Right ventricle myocardium superior (tissue), 1 donor: ENCODE data around the gene RECQL5. TPM values are rescaled to one million over a fixed set of nuclear protein-coding genes. Genes with fewer than 3 reads are reported as not detected.

Experiments used
- ATAC-seq: fragments of 200-7000 bp; cut with Tn5 transposase; one replicate; pipeline ENCODE4 v1.9.1; 2020; ENCODE audit warnings: mild to moderate bottlenecking; ENCODE audit not compliant: poor library complexity
- DNase-seq: peaks from one replicate; pipeline ENCODE4 v3.0.0-alpha.2; 2020
- intact Hi-C: fragments of 100-400 bp; cut with DNase I; formaldehyde crosslinking; loops from one replicate; pipeline ENCODE4 v1.11.2; 2022
- total RNA-seq: library from RNA; stranded (reverse); fragmentation: NEBNext Ultra II Directional; extraction: Animal tissue kit (Norgen Biotek cat#: 25700); gene quantifications from one replicate; pipeline ENCODE4 v1.2.1, GENCODE V29; 2021
- donor health status: DM: no; HTN: yes; CAD: no; lungs with severe emphysema.

The RECQL5 gene
- total RNA-seq, 1 donor from 2014 or later: 14.1 TPM

DNA sequence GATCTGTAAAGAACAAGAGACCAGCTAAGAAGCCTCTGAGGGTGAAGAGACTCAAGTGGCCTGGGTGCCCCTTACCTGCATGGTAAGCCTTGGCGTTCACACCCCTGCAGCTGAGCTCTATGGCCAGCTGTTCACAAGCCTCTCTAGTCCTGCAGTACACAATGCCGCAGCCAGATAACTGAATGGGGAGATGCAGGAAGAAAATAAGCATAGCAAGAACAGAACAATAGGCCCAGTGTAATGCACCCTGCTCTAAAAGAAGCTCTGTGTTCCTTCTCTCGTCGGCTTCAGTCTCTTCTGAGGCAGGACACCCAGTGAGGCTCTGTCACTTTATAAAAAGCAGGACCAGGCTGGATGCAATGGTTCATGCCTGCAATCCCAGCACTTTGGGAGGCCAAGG lies 5.4 kb downstream of the RECQL5 start:
- intact Hi-C loops: no loop called here
- DNase-seq (no peak), ATAC-seq (no peak)

DNA sequence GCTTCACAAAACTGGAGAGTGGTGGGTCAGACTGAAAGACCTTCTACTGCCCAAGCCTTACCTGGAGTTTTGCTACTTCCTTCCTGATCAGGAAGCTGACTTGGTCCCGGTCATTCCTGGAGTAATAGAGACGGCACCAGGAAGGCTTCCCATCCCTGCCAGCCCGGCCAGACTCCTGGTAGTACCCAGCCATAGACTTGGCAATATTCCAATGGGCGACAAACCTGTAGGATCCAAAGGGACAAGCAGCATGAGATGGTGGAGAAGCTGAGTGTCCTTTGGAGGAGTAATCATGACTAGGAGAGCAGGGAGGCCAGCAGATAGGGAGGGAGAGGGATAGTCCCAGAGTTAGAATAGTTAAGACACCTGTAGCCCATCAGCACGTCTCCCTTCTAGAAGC lies 8.7 kb downstream of the RECQL5 start:
- ATAC-seq (no peak), DNase-seq (no peak)
- intact Hi-C loops: no loop called here

DNA sequence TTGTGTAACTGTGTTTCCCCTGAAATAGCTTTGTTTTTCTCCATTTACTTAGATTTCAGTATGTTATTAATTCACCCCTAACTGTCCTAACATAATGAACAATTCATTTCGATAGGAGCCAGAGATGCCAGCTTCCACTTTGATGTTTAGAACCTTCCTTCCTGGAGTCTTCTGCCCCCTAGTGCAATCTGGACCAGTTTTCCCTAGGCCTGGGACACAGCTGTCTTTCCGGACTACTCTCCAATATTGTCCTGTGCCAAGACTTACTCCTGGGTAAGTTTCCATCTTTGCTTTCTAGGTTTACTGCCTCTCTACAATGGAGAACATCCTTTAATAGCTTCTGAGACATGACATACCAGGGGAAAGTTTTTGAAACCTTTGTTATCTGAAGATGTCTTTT lies 12.8 kb downstream of the RECQL5 start:
- DNase-seq: no peak
- no peak for ATAC-seq
- intact Hi-C loops: no loop called here

DNA sequence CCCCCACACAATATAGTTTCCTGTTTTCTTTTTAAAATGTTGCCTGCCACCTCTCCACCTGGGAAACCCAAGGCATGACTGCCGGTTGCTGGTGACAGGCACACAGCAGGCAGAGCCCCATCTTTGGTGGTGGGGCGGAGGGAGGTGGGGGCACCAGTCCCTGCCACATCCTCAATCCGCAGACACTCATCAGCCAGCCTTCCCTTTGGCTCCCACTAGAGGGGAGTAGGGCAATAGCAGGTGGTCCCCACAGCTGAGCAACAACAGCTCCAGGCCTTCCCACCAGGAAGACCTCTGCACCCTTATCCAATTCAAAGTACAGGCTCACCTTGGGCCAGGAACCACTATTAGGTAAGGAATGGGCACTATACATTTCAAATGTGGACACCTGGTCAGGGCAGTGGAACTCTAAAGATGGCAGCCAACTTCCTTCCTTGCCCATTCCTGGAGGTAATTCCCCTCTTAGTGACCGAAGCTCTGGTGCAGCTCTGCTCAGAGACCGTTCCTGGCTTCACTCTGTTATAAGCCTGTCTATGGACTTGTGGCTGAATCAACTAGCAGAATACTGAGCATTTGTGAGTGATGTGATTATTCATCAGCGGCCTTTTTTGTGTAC lies 13.9 kb downstream of the RECQL5 start:
- ATAC-seq (peak; percentile 72), DNase-seq (no peak)
- intact Hi-C loops: no loop called here

DNA sequence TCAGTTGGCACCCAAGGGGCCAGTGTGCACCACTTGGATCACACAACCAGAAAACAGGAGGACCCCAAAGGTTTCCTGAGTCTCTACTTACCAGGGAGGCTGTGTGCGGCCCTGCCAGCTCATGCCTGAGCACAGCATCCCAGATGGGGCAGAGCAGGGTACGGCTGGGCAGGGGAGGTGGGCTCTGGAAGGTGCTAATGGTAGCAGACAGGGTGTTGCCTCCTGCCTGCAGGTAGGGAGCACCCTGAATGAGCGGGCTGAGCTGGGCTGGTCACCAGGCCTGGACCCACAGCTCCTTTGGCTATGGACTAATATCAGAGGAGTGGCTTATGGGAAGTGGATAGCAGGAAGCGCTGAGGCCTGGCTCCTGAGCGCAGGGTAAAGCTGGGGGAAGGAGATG lies 14.6 kb downstream of the RECQL5 start:
- no peak for ATAC-seq
- DNase-seq: no peak
- intact Hi-C loops: no loop called here

DNA sequence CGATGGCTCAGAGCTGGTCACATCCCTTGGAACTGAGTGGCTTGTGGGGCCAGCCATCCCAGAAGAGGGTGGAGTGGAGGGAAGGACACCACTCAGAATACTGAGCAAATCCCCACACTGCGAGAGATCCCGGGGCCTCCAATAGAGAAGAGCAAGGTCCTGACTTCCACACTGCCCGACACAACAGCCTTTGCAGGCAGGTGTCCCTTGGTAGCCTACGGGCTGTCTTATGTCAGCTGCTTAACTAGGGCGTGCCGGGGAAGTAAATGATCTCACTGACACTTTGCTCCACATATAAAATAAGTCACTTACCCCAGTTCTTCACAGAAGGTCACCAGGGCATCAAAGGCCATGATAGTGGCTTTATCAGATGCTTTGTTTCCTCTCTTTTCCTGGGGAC lies 16.1 kb downstream of the RECQL5 start:
- intact Hi-C loops: no loop called here
- DNase-seq: no peak
- no peak for ATAC-seq

DNA sequence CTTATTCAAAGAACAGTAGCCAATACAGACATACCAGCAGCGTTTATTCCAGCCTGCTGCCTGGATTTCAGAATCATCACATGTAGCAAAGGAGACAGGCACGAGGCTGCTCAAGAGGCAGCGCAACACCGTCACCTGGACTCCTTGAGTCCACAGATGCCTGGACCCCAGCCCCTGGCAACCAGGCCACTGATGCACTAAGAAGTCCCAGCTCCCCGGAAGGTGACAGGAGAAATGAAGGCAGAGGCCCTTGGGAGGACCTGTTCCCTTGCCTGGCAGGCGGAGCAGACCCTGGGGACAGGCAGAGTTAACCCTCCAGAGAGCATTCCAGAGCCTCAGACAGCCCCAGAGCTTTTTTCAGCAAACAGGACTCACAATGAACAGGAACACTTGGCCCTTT lies 17.3 kb downstream of the RECQL5 start:
- intact Hi-C loops: no loop called here
- ATAC-seq (no peak), DNase-seq (no peak)

DNA sequence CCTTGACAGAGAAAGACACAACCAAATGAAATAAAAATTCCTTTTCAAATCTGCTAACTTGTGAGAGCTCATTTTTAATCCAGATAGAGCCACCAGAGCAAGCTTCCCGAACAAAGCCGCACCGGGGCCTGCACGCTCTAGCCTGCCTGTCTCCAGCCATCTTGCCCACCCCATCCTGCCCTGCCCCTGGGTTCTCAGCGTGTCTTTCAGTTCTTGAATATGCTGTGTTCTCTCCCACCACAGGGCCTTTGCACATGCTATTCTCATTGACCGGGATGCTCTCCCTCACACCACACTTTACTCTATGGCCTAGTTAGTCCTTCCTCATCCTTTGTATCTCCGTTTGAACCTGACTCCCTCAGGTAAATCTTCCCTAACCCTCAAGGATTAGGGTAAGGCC lies 19.0 kb downstream of the RECQL5 start:
- DNase-seq (no peak), ATAC-seq (no peak)
- intact Hi-C loops: no loop called here

DNA sequence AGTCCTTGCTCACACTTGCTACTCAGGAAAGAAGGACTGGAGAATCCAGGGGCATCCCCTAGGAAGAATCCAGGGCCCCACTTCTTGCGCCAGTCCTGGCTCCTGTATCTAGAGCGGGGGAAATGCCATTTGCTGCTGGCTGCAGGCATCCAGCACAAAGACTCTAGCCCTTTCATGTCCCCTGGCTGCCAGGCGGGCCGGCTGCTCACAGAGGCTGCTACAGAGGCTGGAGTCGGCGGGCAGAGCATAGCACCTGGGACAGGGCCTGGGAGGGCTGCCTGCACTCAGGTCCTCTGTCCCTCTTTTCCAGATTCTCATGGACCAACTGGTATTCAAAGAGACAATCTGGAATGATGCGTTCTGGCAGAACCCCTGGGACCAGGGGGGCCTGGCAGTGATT lies 19.9 kb downstream of the RECQL5 start:
- intact Hi-C loops: no loop called here

DNA sequence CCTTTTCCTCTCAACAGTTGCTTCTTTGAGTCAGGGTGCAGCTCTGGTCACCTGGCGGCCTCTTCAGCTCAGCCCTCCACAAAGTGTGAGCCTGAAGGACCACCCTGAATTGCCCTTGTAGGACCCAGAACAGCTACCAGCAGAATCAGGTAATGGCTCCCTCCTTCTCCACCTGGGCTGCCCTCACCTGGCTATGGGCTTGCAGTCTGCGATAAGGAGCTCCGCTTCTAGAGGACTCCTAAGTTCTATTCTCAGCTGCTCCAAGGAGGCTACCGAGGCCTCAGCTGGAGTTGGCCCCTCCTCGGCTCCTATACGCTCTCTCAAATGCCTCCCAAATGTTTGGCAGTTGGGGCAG lies 20.3 kb downstream of the RECQL5 start:
- intact Hi-C loops: no loop called here
- no peak for ATAC-seq
- DNase-seq: no peak

More for the DNA sequence above, 19.9 kb downstream of the RECQL5 start:
- DNase-seq (no peak), ATAC-seq (no peak)

DNA sequence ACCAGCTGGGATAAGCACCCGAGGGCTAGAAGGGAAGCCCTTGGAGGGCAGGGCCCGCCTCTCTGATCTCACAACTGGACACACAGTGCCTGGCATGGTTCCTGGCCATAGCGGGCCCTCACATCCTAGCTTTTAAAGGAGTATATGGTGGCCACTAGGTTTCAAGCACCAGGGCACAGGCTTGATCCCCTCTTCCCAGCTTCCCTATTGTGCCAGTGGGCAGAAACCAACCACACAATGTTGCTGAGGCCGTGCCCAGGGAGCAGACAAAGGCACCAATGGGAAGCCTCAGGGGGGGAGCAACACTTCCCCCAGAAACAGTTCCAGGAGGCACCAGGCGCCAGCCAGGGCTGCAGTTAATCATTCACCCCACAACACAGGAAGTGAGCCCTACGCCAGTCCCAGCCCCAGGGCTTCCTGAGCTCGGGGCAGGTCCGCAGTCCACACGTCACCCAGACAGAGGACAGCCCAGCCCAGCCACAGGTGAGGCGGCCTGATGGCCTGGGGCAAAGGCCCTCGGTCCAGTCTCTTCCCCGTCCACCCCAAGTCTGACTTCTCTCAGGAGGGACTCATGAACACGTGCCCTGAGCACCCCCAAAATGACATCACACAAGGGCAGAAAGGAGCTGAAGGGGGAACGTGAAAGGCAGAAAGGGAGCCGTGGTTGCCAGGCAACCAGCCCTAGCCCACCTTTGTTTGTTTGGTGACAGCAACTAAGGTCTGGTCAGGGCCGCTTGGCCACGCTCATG lies 20.9 kb downstream of the RECQL5 start:
- DNase-seq (peak; percentile 44), ATAC-seq (no peak)
- intact Hi-C loops: no loop called here

DNA sequence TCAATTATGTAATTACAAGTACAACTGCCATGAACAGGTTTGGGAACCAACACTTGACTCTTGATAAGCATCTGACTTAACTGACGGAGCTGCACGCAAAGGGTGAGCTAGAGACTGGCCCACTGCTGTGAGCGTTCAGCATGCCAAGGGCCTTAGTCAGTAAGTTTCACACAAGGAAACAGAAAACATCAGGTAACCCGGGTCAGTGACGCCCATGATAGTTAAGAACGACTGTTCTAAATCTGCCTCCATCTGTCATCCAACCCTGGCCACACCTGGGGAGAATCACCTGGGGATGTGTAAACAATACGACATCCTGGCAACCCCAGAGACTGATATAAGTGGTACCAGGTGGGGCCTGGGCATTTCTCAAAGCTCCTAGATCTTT lies 21.5 kb downstream of the RECQL5 start:
- no peak for DNase-seq
- intact Hi-C loops: no loop called here
- no peak for ATAC-seq

DNA sequence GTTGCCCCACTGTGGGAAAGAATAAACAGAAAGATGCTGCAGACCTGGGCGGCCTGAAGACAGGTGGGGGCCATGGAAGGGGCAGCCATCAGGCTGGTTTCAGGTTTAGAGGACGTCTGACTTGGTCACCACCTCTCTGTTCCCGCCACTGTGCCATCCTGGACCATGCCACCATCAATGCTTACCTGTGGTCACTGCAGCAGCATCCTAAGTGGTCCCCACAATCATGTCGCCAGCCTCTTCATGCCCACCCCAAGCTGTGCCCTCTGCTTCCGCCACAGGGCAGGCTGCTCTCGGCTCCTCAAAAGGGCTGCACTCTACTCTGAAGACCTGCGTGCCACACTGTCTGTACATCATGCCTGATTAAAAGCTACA lies 23.3 kb downstream of the RECQL5 start:
- DNase-seq (no peak), ATAC-seq (no peak)
- intact Hi-C loops: no loop called here

DNA sequence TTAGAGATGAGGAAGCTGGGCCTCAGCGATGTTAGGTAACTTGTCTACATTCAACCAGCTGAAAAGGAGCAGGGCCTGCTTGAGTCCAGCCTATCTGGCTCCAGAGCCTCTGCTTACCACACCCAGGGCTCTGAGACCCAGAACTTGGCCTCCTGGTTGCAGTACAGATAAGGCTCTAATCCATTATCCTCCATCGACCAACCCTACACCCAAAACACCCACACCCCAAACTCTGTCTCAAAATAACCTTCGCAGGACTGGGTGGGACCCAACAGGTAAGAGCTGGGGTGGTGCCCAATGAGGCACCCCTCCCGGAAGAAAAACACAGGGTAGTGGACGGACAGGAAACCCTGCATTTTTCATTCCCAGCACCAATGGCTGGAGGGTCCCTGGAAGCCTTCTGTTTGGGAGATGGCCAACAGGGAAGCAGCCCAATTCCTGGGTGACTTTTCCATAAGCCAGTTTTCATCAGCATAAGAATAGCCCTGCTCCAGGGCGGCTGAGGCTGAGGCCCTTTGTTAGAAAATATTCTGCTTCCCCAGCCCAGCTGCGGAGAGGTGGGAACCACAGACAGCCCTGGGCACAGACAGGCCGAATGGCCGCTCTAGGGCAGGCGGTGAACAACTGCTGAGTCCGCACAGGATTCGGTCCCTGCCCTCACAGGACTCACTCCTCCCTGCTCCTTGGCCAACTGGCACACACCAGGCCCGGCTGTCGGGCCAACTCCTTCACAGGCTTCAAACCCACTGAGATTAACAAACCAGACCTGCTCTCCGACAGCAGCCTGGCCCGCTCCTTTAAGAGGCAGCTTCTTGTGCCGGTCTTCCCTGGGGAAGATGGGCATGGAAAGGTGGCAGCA lies 23.9 kb downstream of the RECQL5 start:
- ATAC-seq (peak; percentile 11), DNase-seq (peak; percentile 48)
- intact Hi-C loops: no loop called here

DNA sequence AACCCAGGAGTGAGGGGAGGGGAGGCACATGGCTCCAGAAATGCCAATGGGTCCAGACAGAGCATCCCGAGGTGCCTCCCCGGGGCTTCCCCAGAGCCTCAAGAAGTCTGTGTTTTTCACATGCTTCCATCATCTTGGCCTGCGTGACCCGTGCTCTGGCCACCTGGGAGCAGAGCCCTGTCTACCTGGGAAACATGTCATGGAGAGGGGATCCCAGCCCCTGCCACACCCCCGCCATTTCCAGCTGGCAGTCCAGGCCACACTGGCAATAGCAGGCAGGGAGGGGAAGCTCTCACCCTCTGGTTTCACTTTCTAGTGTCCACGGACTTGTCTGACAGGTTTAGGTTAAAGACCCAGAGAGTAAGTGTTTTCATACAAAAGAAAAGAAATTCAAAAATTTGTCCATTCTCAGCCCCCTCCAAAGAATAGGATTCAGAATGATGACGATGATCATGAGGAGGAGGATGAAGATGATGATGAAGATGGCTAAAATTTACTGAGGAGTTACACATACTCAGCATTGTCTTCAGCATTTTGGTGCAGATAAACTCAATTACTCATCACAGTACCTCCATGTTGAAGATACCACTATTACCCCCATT lies 24.7 kb downstream of the RECQL5 start:
- peak; percentile 37 for DNase-seq
- intact Hi-C loops: no loop called here
- no peak for ATAC-seq

DNA sequence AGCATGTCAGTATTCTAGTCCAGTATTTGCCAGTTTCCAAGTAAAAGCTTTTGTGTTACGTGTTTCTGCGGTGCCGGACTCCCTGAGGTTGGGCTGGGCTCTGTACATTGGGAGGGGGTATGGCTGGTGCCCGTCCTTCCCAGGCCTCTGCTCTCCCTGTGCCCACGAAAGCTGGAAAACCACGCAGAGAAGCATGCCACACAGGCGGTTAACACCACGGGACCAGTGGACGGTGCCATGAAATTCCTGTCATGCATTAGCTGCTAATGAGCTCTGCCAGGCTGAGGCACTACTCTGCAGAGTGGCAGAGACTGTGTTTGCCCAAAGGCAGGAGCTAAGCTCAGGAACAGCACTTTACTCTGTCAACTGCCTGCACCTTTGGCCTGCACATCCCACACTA lies 25.6 kb downstream of the RECQL5 start:
- intact Hi-C loops: no loop called here
- ATAC-seq: peak; percentile 67
- DNase-seq: peak; percentile 68

DNA sequence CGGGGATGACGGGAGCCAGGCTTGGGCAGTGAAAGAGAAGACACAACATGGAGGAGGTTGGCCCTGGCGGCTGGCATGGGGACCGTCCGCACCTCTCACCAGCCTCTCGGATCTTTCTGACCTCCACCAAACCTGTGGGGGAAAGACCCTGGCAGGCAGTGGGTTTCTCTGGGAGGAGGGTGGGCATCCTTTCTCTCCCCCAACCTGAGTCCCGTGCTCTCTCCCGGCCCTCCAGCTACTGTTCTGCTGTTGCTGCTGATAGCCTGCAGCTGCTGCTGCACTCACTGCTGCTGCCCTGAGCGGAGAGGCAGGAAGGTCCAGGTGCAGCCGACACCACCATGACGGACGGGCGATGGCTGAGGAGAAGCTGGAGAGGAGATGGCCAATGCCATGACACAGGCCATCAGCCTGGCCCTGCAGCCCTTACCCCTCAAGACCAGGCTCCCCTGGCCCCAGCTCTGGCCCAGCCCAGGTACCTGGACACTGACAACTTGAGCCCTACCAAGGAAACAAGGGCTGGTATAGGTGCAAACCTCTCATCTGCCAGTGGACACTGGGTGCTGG lies 26.3 kb downstream of the RECQL5 start:
- ATAC-seq: no peak
- DNase-seq: no peak
- intact Hi-C loops: no loop called here

DNA sequence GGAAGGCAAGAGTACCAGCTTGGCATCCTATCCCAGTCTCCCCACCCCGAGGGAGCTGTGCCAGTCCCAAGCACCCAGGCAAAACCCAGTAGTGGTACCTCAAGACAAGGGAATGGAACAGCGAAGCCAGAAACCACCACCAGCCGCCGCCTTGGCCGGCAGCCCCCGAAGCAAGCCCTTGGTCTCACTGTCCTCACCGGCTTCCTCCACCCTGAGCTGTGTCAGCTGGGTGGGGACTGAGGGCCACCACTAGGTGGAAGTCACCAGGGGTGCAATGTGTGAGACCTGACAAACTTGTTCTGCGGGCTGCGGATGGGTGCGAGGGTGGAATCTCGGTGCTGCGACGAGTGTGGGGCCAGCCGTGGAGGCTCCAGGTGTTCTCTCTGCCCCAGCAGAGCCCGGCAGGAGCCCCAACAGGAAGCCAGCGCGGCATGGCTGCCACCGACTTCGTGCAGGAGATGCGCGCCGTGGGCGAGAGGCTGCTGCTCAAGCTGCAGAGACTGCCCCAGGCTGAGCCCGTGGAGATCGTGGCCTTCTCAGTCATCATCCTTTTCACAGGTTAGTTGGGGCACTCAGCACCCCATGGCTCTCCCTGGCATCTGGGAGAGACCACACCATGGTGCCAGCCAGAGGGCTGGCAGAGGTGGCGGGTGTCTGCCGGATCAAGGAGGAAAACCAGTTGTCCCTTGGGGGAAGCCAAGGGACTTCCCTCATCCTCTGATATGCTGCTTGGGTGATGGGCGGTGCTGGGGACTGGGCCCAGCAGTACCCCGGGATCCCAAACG lies 27.0 kb downstream of the RECQL5 start:
- intact Hi-C loops: no loop called here
- ATAC-seq (no peak), DNase-seq (no peak)

DNA sequence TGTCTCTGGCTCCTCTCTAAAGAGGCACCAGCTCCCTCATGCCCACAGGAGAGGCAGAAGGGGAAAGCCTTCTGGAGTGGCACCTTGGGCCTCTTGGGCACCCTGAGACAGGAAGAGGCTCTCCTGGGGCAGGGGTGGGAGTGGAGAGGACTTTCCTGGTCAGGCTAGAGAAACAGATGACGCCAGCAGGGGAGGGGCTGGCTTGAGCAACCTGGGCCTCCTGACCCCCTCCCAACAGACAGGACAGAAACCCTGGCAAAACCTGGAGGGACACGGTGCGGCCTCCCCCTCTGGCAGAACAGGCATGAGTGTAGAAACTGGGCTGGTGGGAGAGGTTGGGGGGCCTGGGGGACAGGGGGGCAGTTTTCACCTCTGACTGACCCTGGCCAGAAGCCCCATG lies 27.6 kb downstream of the RECQL5 start:
- intact Hi-C loops: no loop called here
- DNase-seq (no peak), ATAC-seq (no peak)
